HL-60 (cell line): ENCODE results near the gene CCSER1.

ENCODE experiments used
- DNase-seq, 2 experiments: peaks; one replicate each; pipeline ENCODE4 v3.0.0-alpha.2; 2010 to 2020; ENCODE audit warnings: low read depth in 1 of 2, low spot score in 1 of 2
- H3K27ac ChIP-seq: fragments of 250-450 bp; sonication (Bioruptor Pico); replicated peaks from 2 replicates; pipeline ENCODE4 v1.5.1; 2020; ENCODE audit warnings: mild to moderate bottlenecking, moderate library complexity
- H3K27me3 ChIP-seq: fragments of 250-450 bp; sonication (Bioruptor Pico); 2 replicates; pipeline ENCODE4 v1.5.1; 2021; ENCODE audit warnings: mild to moderate bottlenecking, moderate library complexity; ENCODE audit not compliant: insufficient read depth, poor library complexity, severe bottlenecking
- H3K4me3 ChIP-seq: replicated peaks from 2 replicates; pipeline ENCODE4 v1.5.1; 2011; ENCODE audit warnings: mild to moderate bottlenecking, control low read depth, low read length; ENCODE audit not compliant: insufficient read depth
- CTCF ChIP-seq: IDR thresholded peaks from one replicate; pipeline ENCODE4 v1.5.1; 2011; ENCODE audit warnings: low read length, control low read depth, inconsistent platforms; ENCODE audit not compliant: insufficient read depth
- GABPA ChIP-seq: IDR thresholded peaks from 2 replicates; pipeline ENCODE4 v1.6.1; 2012; ENCODE audit warnings: low read depth
- POLR2AphosphoS5 ChIP-seq: IDR thresholded peaks from 2 replicates; pipeline ENCODE4 v1.6.1; 2012; ENCODE audit warnings: low read depth
- REST ChIP-seq: IDR thresholded peaks from 2 replicates; pipeline ENCODE4 v1.6.1; 2012; ENCODE audit warnings: low read depth; ENCODE audit not compliant: insufficient replicate concordance
- SPI1 ChIP-seq: IDR thresholded peaks from 2 replicates; pipeline ENCODE4 v1.6.1; 2012; ENCODE audit warnings: low read depth, mild to moderate bottlenecking, borderline replicate concordance

The CCSER1 gene

DNA sequence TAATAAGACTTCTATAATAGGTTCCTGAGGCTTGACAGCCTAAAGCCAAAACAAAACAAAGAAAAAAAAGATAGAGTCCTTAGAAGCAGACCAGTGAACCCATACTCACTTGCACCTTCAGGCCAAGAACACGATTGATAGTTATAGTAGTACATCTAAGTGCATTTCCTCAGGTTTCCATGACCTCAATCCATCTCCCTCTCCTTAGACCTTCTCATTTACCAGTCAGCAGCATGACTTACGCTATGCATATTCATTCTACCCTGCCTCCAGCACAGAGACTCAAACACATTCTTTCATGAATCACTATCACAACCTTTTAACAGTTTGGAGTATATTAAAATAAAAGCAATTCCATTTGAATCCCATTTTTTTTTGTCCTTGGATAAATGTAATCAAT, 855.6 kb downstream of the CCSER1 start:
- TF ChIP-seq CTCF = no peak
- no peak overlapping the region for H3K4me3 ChIP-seq

DNA sequence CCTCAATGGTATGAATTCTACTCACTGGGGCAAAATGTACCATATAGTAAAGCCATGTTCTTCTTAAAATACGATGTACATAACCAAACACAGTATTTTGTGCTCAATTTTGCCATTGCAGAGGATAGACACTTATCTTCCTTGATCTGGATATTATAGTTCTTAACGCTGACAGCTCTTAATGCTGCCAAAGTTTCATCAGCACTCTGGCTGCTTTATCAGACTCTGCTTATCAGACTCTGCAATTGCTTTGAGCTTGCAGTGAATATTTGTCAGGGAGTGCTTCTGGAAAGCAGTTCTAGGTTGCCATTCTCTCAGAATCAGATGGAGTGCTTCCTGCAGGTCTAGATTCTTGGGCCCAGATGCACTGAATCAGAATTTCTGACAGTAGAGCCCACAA, 863.1 kb downstream of the CCSER1 start:
- no peak for DNase-seq
- H3K4me3 ChIP-seq = no peak overlapping the region
- TF ChIP-seq REST = no peak
- no peak for TF ChIP-seq POLR2AphosphoS5
- no peak for TF ChIP-seq SPI1
- TF ChIP-seq CTCF = no peak
- TF ChIP-seq GABPA = no peak
- no peak overlapping the region for H3K27ac ChIP-seq
- no peaks in the 10 kb centered on the region for H3K27me3 ChIP-seq

More for the DNA sequence above, 855.6 kb downstream of the CCSER1 start:
- no peak overlapping the region for H3K27ac ChIP-seq
- no peaks in the 10 kb centered on the region for H3K27me3 ChIP-seq
- DNase-seq = no peak

- no peak for DNase-seq
Measured at GRCh38 chr4:90992213-90992612, 865.0 kb downstream of the CCSER1 start.

More at GRCh38 chr4:90992213-90992612, 865.0 kb downstream of the CCSER1 start:
- H3K27me3 ChIP-seq = no peaks in the 10 kb centered on the region
- no peak for TF ChIP-seq POLR2AphosphoS5
- no peak for TF ChIP-seq SPI1
- TF ChIP-seq REST = no peak
- no peak for TF ChIP-seq CTCF
- no peak for TF ChIP-seq GABPA
- H3K27ac ChIP-seq = no peak overlapping the region
- H3K4me3 ChIP-seq = no peak overlapping the region
